ENCODE measurements around the gene NABP2.

DNA sequence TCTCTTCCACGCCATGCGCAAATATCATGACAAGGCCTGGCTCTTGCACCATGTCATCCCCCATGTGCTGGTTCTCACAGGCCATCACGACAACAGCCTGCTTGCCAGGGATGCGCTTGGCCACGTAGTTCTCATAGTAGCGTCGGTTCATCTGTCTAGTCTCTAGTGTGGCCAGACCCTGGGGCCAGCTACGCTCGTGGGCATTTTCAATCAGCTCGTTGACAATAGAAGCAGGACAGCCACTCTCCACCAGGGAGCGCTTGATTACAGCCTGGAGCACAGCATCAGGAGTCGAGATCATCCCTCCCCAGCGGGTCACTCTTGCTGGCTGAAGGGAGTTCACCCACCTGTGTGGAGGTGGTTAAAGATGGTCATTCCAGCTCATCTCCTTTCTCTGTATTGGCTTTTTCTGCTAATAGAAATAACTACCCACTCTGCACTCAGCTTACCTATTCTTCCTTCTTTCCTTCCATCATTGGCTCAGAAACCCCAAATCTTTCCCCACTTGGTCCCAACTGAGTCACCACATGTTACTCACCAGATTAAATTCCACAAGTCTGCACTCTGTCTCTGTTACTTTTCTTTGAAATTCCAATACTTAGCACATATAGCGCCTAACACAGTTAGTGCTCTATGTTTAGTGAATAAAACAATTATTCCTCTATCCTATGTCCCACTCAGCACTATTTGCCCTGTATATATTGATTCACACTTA is 17.5 kb upstream of the NABP2 start:
- TF ChIP-seq, protein P1, sequence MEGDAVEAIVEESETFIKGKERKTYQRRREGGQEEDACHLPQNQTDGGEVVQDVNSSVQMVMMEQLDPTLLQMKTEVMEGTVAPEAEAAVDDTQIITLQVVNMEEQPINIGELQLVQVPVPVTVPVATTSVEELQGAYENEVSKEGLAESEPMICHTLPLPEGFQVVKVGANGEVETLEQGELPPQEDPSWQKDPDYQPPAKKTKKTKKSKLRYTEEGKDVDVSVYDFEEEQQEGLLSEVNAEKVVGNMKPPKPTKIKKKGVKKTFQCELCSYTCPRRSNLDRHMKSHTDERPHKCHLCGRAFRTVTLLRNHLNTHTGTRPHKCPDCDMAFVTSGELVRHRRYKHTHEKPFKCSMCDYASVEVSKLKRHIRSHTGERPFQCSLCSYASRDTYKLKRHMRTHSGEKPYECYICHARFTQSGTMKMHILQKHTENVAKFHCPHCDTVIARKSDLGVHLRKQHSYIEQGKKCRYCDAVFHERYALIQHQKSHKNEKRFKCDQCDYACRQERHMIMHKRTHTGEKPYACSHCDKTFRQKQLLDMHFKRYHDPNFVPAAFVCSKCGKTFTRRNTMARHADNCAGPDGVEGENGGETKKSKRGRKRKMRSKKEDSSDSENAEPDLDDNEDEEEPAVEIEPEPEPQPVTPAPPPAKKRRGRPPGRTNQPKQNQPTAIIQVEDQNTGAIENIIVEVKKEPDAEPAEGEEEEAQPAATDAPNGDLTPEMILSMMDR (IDR thresholded peaks at IDR 0.05) = peak in 5 of 6 experiments; percentile 39 to 66 (median 54)
- no peak for TF ChIP-seq POLR2A (IDR thresholded peaks at IDR 0.05)

Measured in esophagus squamous epithelium (tissue), 4 donors.